Kidney epithelial cell (primary cell): ENCODE measurements around the gene PPP1R1A. TPM values are rescaled to one million over a fixed set of nuclear protein-coding genes. Genes with fewer than 3 reads are reported as not detected.

Source experiments
- DNase-seq: peaks from one replicate; pipeline ENCODE4 v3.0.0-alpha.2; 2010; ENCODE audit warnings: low read depth
- H3K27me3 ChIP-seq: 2 replicates; pipeline ENCODE4 v1.6.0; 2011; ENCODE audit warnings: low read length; ENCODE audit not compliant: control insufficient read depth, insufficient read depth
- H3K36me3 ChIP-seq: 2 replicates; pipeline ENCODE4 v1.5.1; 2011; ENCODE audit warnings: low read length; ENCODE audit not compliant: control insufficient read depth, insufficient read depth
- H3K4me3 ChIP-seq: 2 replicates; pipeline ENCODE4 v1.5.1; 2011; ENCODE audit warnings: low read depth, mild to moderate bottlenecking, control low read depth, low read length
- total RNA-seq: library from RNA; depleted of rRNA; stranded (reverse); fragments of >200 nt; gene quantifications from 2 replicates; pipeline ENCODE4 v1.2.3, GENCODE V29; 2015
- TF ChIP-seq, protein P1 (sequence below): IDR thresholded peaks from 2 replicates; pipeline ENCODE4 v1.5.1; 2011; ENCODE audit warnings: mild to moderate bottlenecking, moderate library complexity, low read length, control low read depth, inconsistent platforms; ENCODE audit not compliant: insufficient read depth, poor library complexity, severe bottlenecking

The PPP1R1A gene
- 2.4 and 3.4 TPM in 2 replicates for total RNA-seq

- peak within 1 kb of the TSS; percentile 46 for H3K4me3 ChIP-seq
- no peak for DNase-seq
- peaks cover 8% of the 10 kb centered on the region for H3K27me3 ChIP-seq
Observed at GRCh38 chr12:54588110-54588889, at the start of gene PPP1R1A. TSS of gene PPP1R1A (minus strand) at chr12:54588659. CDS start at chr12:54588488, 171 bp downstream.

DNA sequence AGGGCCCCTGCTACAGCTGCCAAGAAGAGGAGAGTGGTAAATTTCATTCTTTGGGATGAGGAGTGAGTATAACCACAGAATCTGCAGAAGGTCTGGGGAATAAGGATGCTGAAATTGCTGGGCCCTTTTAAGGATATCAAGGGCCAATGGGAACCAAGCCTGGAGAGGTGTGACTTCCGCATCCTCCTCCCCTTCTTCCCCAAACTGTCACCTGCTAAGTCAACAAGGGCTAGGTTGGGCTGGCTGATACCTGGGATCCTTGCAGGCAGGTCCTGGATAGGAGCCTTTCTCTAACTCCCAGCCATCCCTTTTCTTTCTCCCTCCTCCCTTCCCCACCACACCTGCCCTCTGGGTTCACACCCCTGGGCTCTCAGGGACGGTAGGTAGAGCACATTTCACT, 46.3 kb upstream of the PPP1R1A start, which contains the start of gene LACRT:
TSS of gene LACRT (minus strand) at position 101 of the 400 bp plus-strand sequence. CDS start at position 47, 54 bp downstream.
- Histone ChIP-seq H3K4me3 (no peak within 1 kb of the TSS), H3K36me3 (no peaks in the 10 kb centered on the region), H3K27me3 (no peaks in the 10 kb centered on the region)
- DNase-seq: no peak
- TF ChIP-seq, protein P1, sequence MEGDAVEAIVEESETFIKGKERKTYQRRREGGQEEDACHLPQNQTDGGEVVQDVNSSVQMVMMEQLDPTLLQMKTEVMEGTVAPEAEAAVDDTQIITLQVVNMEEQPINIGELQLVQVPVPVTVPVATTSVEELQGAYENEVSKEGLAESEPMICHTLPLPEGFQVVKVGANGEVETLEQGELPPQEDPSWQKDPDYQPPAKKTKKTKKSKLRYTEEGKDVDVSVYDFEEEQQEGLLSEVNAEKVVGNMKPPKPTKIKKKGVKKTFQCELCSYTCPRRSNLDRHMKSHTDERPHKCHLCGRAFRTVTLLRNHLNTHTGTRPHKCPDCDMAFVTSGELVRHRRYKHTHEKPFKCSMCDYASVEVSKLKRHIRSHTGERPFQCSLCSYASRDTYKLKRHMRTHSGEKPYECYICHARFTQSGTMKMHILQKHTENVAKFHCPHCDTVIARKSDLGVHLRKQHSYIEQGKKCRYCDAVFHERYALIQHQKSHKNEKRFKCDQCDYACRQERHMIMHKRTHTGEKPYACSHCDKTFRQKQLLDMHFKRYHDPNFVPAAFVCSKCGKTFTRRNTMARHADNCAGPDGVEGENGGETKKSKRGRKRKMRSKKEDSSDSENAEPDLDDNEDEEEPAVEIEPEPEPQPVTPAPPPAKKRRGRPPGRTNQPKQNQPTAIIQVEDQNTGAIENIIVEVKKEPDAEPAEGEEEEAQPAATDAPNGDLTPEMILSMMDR: no peak

More at GRCh38 chr12:54588110-54588889, at the start of gene PPP1R1A:
- TF ChIP-seq, protein P1: no peak
- H3K36me3 ChIP-seq: no peaks in the 10 kb centered on the region

DNA sequence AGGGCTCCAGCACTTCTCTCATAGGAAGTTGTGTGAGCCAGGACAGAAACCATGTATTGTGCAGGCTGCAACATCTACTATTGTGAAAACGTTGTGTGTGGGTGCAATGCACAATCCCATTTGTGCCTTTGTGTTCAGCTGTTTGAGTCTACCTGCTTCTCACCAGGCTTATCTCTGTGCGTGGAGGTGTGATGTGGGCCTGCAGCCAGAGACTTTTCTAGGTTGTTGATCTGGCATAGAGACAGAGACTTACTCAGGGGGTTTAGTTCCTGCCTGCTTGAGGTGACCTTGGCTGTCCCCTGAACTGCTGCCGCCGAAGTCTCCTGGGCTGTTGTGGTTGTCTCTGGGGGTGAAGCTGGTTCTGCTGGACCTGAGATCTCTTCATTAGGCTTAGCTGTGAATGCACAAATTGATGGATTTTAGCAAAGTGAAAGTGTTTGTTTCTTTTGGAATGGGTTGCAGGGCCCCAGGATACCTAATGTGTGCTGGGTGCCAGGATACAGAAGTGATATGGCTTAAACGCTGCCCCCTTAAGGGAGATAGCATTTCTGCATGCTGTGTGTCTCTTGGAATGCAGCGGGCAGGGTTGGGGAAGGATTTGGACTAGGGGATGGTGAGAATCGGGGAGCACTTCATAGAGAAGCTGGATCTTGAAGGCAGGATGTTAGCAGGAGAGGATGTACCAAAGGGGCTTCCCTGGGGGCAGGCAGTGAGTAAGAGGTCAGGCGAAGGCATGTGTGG, 43.7 kb upstream of the PPP1R1A start:
- Histone ChIP-seq H3K36me3 (no peaks in the 10 kb centered on the region), H3K4me3 (no peak overlapping the region), H3K27me3 (no peaks in the 10 kb centered on the region)
- TF ChIP-seq, protein P1: peak; percentile 11
- DNase-seq: no peak

GRCh38 chr12:54631551-54631950, 43.1 kb upstream of the PPP1R1A start:
- TF ChIP-seq, protein P1: no peak
- H3K27me3 ChIP-seq: no peaks in the 10 kb centered on the region
- no peak for DNase-seq
- no peak overlapping the region for H3K4me3 ChIP-seq
- H3K36me3 ChIP-seq: no peaks in the 10 kb centered on the region

DNA sequence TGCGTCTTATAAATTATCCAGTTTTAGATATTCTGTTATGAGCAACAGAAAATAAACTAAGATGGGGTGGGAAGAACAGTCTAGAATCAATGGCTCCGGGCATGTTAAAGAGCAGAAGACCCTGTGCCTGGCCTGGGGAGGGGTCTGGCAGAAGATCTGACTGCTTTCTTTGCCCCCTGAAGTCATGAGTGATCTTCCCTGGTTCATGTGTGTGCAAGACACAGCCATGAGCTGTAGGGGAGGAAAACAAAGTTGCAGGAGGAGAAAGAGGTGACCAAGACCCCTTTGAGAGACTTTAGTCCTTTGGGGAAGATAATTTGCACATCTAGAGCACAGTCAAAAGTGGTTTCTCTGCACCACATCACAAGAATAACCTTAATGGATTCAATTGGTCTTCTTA, 41.5 kb upstream of the PPP1R1A start:
- TF ChIP-seq, protein P1: no peak
- DNase-seq: no peak

More for the DNA sequence above, 41.5 kb upstream of the PPP1R1A start:
- H3K36me3 ChIP-seq: no peaks in the 10 kb centered on the region
- H3K27me3 ChIP-seq: no peaks in the 10 kb centered on the region
- H3K4me3 ChIP-seq: no peak overlapping the region
